ENCODE measurements around the gene GPR18.

DNA sequence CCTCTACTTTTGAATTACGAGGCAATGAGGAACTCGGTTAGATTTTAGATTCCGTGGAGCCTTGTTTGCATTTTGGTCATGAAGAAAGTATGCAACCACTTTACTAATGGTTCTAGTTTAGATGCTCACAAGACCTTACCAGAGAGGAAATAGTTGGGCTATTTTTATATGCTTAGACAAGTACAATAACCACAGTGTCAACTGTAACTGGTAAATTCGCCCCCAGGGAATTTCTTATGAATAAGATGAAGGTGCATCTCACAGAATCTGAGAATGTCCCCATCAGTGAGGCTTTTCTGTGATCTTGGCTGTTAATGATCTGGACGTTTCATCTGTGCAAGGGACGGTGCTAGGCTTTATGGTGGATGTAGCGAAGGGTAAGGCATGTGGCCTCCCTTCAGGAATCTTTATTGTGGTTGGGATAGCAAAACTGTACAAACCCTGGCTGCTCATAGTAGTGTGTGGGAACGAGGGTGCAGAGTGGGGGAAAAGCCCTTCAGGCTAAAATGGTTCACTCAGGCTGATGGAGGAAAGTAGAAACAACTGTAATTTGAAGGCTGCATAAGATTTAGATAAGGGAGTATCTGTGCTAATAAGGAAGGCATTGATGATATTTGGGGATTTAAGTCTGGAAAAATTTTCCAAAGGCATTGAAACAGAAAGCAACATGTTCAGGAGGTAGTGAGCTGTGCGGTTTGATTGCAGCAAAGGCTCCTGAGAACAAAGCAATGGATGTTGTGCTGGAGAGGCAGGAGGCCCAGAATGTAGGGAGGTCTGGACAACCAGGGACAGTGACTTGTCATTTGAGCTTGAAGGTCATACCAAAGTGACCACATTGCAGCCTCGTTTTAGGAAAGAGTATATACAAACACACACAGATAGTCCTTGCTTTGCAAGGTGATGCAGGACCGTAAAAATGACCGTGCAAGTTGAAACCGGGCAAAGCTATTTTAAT, 29.2 kb downstream of the GPR18 start:
- TF ChIP-seq CTCF (IDR thresholded peaks at IDR 0.05) (no peak), POLR2AphosphoS5 (IDR thresholded peaks at IDR 0.05) (no peak), POLR2A (IDR thresholded peaks at IDR 0.05) (no peak)
